DND-41 (cell line): Measurements from ENCODE around the gene IVL.

ENCODE experiments used
- ATAC-seq: fragments of 200-7000 bp; cut with Tn5 transposase; 3 replicates; pipeline ENCODE4 v1.9.1; 2021; ENCODE audit warnings: low read depth; ENCODE audit not compliant: insufficient read depth
- DNase-seq: peaks from one replicate; pipeline ENCODE4 v3.0.0-alpha.2; 2020
- H2AFZ ChIP-seq: 2 replicates; pipeline ENCODE4 v1.6.0; 2012; ENCODE audit warnings: low read depth, low read length
- H3K27ac ChIP-seq: 2 replicates; pipeline ENCODE4 v1.5.1; 2012; ENCODE audit warnings: low read length, inconsistent platforms
- H3K27me3 ChIP-seq: fragments of 200-600 bp; sonication (generic); 2 replicates; pipeline ENCODE4 v1.6.0; 2012; ENCODE audit warnings: low read length, mild to moderate bottlenecking, inconsistent platforms; ENCODE audit not compliant: insufficient read depth, poor library complexity
- H3K36me3 ChIP-seq: 2 replicates; pipeline ENCODE4 v1.5.1; 2012; ENCODE audit warnings: low read length, inconsistent platforms; ENCODE audit not compliant: insufficient read depth
- H3K4me1 ChIP-seq: 2 replicates; pipeline ENCODE4 v1.5.1; 2012; ENCODE audit warnings: mild to moderate bottlenecking, low read length; ENCODE audit not compliant: insufficient read depth
- H3K4me2 ChIP-seq: 2 replicates; pipeline ENCODE4 v1.6.0; 2012; ENCODE audit warnings: mild to moderate bottlenecking, moderate library complexity, low read length, inconsistent platforms; ENCODE audit not compliant: insufficient read depth
- H3K4me3 ChIP-seq, 2 experiments: fragments of 200-600 bp in 1 of 2; shearing (Covaris generic) in 1 of 2; 2 replicates each; pipeline ENCODE4 v1.5.1; 2012 to 2016; ENCODE audit warnings: inconsistent platforms in 2 of 2, low read length in 2 of 2, mild to moderate bottlenecking in 2 of 2, low read depth in 1 of 2, moderate library complexity in 1 of 2
- H3K79me2 ChIP-seq: 2 replicates; pipeline ENCODE4 v1.6.0; 2012; ENCODE audit warnings: low read length, inconsistent platforms; ENCODE audit not compliant: insufficient read depth
- H3K9ac ChIP-seq: 2 replicates; pipeline ENCODE4 v1.6.0; 2012; ENCODE audit warnings: low read depth, mild to moderate bottlenecking, inconsistent platforms, low read length, moderate library complexity
- H3K9me3 ChIP-seq: 2 replicates; pipeline ENCODE4 v1.5.1; 2012; ENCODE audit warnings: low read length, moderate library complexity, mild to moderate bottlenecking, inconsistent platforms; ENCODE audit not compliant: insufficient read depth, severe bottlenecking
- H4K20me1 ChIP-seq: 2 replicates; pipeline ENCODE4 v1.6.0; 2012; ENCODE audit warnings: low read length; ENCODE audit not compliant: insufficient read depth
- CTCF ChIP-seq: IDR thresholded peaks from 2 replicates; pipeline ENCODE4 v1.5.1; 2012; ENCODE audit warnings: borderline replicate concordance, low read length, moderate library complexity, mild to moderate bottlenecking; ENCODE audit not compliant: poor library complexity, severe bottlenecking; ENCODE audit errors: extremely low read depth
- EZH2 ChIP-seq: IDR thresholded peaks from 3 replicates; pipeline ENCODE4 v1.6.1; 2012; ENCODE audit warnings: borderline replicate concordance, low read depth, mild to moderate bottlenecking, moderate library complexity, low read length, inconsistent platforms; ENCODE audit not compliant: severe bottlenecking

The IVL gene

GRCh38 chr1:152932170-152932811 lies 23.9 kb downstream of the IVL start:
- no peak overlapping the region for H3K4me3 ChIP-seq
- no peak overlapping the region for H3K4me2 ChIP-seq
- H3K9ac ChIP-seq, result no peak overlapping the region
- no peak overlapping the region for H2AFZ ChIP-seq
- H4K20me1 ChIP-seq, result no peaks in the 10 kb centered on the region
- no peak for DNase-seq
- no peaks in the 10 kb centered on the region for H3K4me1 ChIP-seq
- TF ChIP-seq CTCF, result no peak
- TF ChIP-seq EZH2, result no peak
- no peaks in the 10 kb centered on the region for H3K9me3 ChIP-seq
- peaks cover 10% of the 10 kb centered on the region for H3K27me3 ChIP-seq
- H3K27ac ChIP-seq, result no peak overlapping the region
- no peaks in the 10 kb centered on the region for H3K79me2 ChIP-seq
- H3K36me3 ChIP-seq, result no peaks in the 10 kb centered on the region
- ATAC-seq, result no peak

GRCh38 chr1:152933196-152933595 lies 24.9 kb downstream of the IVL start:
- Histone ChIP-seq H3K9me3 (no peaks in the 10 kb centered on the region), H3K4me2 (no peak overlapping the region), H3K4me1 (no peaks in the 10 kb centered on the region), H3K79me2 (no peaks in the 10 kb centered on the region), H3K27ac (no peak overlapping the region), H3K4me3 (no peak overlapping the region), H2AFZ (no peak overlapping the region), H3K9ac (no peak overlapping the region), H3K36me3 (no peaks in the 10 kb centered on the region), H3K27me3 (peaks cover 10% of the 10 kb centered on the region), H4K20me1 (no peaks in the 10 kb centered on the region)
- no peak for DNase-seq
- ATAC-seq, result no peak
- TF ChIP-seq EZH2, result no peak
- TF ChIP-seq CTCF, result no peak

- no peaks in the 10 kb centered on the region for H3K79me2 ChIP-seq
- ATAC-seq (no peak), DNase-seq (no peak)
- no peak overlapping the region for H3K4me2 ChIP-seq
- no peaks in the 10 kb centered on the region for H3K27me3 ChIP-seq
- no peak overlapping the region for H3K27ac ChIP-seq
- H3K4me3 ChIP-seq, result no peak overlapping the region
- no peaks in the 10 kb centered on the region for H3K36me3 ChIP-seq
- no peak overlapping the region for H2AFZ ChIP-seq
- no peak overlapping the region for H3K9ac ChIP-seq
- H3K9me3 ChIP-seq, result no peaks in the 10 kb centered on the region
- no peak for TF ChIP-seq EZH2
- TF ChIP-seq CTCF, result no peak
- no peaks in the 10 kb centered on the region for H3K4me1 ChIP-seq
- H4K20me1 ChIP-seq, result no peaks in the 10 kb centered on the region
Observed at GRCh38 chr1:152940614-152941013, 32.3 kb downstream of the IVL start.
